ENCODE measurements around the gene ZNF346.

ZNF346 gene

GRCh38 chr5:177096162-177097015, 73.9 kb downstream of the ZNF346 start:
- no peak for DNase-seq

- DNase-seq = no peak
These were observed 74.8 kb downstream of the ZNF346 start for GRCh38 chr5:177097016-177097985.

GRCh38 chr5:177098120-177098469, 75.6 kb downstream of the ZNF346 start:
- DNase-seq = no peak

GRCh38 chr5:177098470-177099141, 76.1 kb downstream of the ZNF346 start:
- peak; percentile 89 for DNase-seq

GRCh38 chr5:177099422-177100093, 77.1 kb downstream of the ZNF346 start:
- DNase-seq = no peak

- peak; percentile 79 for DNase-seq
These were observed 78.2 kb downstream of the ZNF346 start for GRCh38 chr5:177100714-177101121.

- no peak for DNase-seq
These were observed 81.2 kb downstream of the ZNF346 start for GRCh38 chr5:177103523-177104253.

- DNase-seq = peak; percentile 67
These were observed 83.4 kb downstream of the ZNF346 start for GRCh38 chr5:177105691-177106476.

- no peak for DNase-seq
These were observed 84.7 kb downstream of the ZNF346 start for GRCh38 chr5:177107159-177107558.

GRCh38 chr5:177109810-177110209, 87.3 kb downstream of the ZNF346 start:
- DNase-seq = no peak

GRCh38 chr5:177111720-177112394, 89.4 kb downstream of the ZNF346 start:
- DNase-seq = peak; percentile 67

GRCh38 chr5:177112589-177113220, 90.2 kb downstream of the ZNF346 start:
- no peak for DNase-seq

GRCh38 chr5:177113566-177114424, 91.3 kb downstream of the ZNF346 start:
- DNase-seq = peak; percentile 79

GRCh38 chr5:177116631-177117373, 94.3 kb downstream of the ZNF346 start:
- peak; percentile 92 for DNase-seq

GRCh38 chr5:177117441-177118045, 95.0 kb downstream of the ZNF346 start:
- DNase-seq = no peak

GRCh38 chr5:177122566-177122965, 100.1 kb downstream of the ZNF346 start:
- no peak for DNase-seq

GRCh38 chr5:177123789-177124485, 101.4 kb downstream of the ZNF346 start:
- DNase-seq = no peak

All from left hindlimb (tissue), 1 donor.